HG03108 (cell line): ENCODE results near the gene SLC2A13.
"Not testable (repeated sequence)": the region's sequence is repeated elsewhere in the genome, so short reads cannot be mapped to it uniquely, and the experiment has no call there.

ENCODE experiments used
- ATAC-seq: cut with Tn5 transposase; IDR thresholded peaks from one replicate; pipeline ENCODE4 v1.9.1; 2021; ENCODE audit warnings: moderate library complexity; ENCODE audit not compliant: unreplicated experiment

Gene SLC2A13

DNA sequence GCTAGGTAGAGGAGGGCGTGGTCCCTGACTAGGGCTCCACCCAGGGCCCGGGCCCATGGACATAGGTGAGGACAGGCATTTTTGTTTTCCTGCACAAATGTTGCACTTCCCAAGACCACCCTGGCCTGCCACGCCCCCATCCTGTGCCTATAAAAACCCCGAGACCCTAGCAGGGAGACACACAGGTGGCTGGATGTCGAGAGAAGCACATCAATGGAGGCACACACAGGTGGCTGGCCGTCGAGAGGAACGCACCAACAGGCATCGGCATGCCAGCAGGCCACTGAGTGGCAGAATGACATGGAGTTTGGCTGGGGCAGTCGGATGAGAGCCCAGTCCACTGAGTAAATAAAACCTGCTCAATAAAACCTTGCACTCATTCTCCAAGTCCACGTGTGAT, 328.4 kb downstream of the SLC2A13 start:
- ATAC-seq: no peak

DNA sequence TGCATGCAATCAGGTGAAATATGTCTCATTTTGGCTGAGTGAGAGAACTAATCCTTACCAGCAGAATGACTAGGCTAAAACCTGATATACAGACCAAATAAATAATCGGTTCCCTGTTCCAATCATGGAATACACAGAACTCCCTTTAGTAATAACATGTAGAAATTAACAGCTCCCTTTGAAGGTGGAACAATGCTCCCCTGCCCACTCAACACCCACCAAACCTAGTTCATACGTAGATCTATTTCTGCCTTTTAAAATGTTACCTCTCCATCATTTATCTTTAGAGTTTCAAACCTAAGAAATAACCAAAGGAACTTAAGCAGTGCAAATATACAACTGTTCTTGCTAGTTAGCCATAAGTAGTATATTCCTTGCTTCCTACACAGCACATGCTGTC, 332.6 kb downstream of the SLC2A13 start:
- ATAC-seq: no peak

DNA sequence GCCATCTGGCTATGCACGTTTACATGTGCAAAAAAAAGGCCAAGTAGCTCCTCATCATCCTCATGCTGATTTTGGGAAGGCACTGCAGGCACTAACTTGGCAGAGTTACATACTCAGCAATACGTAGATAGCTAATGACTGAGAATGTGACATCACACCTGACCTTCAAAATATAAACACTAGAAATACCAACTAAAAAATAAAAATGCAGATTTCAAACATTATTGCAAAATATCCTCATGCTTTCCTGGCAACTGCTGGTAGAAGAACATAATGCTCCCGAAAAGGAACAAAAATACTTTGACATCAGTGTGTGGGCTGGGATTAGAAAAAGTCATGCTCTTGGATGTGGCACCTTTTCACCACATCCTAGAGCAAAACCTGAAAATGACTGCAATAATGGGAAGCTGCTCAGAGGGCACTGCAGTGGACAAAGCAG, 333.0 kb downstream of the SLC2A13 start:
- ATAC-seq: no peak

DNA sequence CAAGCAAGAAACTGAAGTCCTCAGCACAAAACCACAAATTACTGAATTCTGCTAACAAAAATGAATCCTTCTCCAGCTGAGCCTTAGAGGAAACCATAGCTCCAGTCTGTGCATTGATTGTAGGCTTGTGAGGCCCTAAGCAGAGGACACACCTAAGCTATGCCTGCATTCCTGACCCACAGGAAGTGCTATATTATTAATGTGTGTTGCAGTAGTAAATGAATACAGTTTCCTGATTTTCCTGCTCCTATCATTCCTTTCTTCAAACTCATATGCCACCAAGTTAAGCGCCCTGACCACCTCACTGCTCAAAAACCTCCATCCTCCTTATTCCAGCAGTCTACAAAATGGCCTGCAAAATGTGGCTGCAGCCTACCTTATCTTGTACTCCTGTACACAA, 334.4 kb downstream of the SLC2A13 start:
- no peak for ATAC-seq

DNA sequence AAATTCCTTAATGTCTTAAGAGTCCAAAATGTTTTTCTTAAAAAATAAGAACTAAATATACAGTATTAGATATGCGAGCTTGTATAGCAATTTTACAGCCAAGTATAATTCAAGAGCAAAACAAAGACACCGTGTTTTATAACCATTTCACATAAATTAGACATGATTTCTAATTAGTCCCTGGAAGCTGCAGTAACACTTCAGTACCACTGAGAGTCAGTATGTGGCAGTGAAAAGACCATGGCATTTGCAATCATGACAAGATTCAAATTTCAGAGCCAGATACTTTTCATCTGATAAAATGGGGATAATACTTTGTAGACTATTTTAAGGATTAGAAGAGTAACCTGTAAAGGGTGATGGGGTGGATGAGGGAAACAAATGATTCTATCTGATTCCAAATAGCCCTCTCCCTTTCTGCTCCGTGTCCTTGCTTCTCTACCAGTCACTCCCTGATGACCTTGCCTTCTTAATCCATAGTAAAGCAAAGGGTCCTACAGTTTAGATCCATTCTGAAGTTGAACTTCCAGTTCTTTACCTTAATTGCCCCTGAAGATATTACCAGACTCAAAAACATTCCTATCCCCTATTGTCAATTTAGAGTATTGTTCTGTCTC, 340.8 kb downstream of the SLC2A13 start:
- ATAC-seq: no peak

DNA sequence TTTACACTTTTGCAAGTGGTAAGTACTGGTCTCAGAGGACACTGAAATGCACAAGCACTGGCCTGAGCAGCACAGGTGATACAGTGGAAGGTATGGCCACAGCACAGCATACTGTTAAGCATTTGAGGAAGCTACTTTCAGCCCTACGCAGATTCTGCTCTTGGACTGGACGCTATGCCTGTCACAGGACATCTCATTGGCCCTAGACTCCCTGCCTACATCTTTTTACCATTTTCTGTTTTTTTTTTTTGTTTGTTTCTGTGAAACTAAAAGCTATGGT, 342.1 kb downstream of the SLC2A13 start:
- ATAC-seq: no peak

DNA sequence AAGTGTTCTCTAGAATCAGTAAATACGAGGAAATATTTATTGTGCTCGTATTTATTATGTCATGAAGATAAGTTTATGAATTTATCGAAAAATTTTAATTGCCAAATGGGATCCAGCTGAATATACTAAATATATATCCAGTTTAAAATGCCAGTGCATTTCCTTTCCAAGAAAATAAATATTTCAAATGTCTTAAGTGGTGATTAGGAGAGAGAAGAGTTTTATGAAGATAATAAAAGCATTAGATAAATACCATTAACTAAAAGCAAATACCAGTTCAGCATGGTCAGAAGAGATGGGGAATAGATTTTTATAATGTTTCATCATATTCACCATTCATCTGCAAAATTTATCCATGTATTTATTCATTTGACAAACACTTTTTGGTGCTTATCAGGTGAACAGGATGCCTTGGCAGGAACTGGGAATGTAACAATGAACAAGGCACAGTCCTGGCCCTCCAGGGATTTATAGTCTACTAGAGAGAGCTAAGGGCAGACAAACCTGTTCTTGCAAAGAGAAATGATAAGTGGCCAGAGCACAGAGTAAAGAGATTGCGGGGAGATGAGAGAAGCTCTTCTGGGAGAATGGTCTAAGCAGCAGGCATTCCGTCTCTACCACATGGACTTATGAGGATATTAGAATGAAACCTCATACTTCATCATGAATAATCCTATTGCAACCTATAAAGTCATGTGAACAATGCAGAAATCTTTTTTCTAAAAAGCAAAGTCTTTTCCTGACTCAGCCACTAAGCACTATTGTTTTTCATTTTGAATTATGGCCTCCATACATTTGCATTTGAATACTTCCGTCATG, 342.6 kb downstream of the SLC2A13 start:
- ATAC-seq: no peak

DNA sequence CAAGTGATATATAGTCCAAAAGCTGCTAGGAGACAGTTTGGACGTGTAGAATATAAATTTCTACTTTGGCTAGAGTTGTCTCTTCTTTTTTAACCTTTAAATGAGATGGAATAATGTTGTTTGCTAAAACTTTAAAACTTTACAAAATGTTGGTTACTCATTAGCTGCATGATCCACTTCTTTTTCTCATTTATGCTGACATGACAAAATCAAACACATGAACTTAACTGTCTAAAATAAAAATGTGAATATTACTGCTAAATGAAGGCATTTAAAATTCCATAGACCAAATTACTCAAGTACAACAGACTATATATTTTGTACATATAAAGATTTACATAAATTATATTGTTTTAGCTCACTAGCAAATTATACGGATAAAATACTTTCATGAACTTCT, 350.4 kb downstream of the SLC2A13 start:
- ATAC-seq: no peak

DNA sequence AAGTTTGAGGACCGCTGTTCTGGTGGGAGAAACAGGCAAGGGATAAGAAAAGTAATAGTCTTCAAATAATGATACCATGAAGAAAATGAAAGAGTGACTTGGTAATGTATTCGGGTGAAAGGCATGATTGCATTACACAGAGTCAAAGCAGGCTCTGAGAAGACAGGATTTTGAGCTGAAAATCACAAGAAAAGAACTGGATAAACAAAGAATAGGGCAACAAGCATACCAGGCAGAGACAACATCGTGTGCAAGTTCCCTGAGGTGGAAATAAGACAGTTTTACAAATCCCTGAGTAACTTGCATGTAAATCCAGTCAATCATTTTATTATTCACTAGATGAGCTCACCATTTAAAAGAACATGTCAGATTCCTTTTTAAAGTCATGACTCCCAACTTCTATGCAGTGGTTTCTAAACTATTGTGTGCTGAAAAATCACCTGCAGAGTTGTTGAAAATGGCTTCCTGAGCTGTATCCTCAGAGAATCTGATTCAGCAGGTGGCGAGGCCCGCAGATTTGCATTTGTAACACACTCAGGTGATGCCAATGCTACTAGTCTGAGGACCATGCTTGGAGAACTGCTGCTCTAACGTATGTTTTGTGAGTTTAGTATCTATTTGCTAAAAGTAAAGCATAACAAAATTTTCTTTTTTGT, 353.3 kb downstream of the SLC2A13 start:
- no peak for ATAC-seq

DNA sequence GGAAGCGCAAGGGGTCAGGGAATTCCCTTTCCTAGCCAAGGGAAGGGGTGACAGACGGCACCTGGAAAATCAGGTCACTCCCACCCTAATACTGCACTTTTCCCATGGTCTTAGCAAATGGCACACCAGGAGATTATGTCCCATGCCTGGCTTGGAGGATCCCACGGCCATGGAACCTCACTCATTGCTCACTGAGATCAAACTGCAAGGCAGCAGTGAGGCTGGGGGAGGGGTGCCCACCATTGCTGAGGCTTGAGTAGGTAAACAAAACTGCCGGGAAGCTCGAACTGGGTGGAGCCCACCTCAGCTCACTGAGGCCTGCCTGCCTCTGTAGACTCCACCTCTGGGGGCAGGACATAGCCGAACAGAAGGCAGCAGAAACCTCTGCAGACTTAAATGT, 359.7 kb downstream of the SLC2A13 start:
- ATAC-seq: not testable (repeated sequence)

DNA sequence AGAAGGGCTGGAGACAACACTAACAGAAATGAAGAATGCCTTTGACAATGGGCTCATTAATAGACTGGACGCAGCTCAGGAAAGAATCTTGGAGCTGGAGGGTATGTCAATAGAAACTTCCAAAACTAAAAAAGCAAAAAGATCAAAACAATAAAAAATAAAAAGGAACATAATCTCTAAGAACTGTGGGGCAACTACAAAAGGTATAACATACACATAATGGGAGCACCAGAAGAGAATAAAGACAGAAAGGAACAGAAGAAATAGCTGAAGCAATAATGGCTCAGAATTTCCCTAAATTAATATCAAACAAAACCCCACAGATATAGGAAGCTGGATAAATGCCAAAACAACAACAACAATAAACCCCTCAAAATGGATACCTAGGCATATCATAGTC, 362.2 kb downstream of the SLC2A13 start:
- no peak for ATAC-seq

DNA sequence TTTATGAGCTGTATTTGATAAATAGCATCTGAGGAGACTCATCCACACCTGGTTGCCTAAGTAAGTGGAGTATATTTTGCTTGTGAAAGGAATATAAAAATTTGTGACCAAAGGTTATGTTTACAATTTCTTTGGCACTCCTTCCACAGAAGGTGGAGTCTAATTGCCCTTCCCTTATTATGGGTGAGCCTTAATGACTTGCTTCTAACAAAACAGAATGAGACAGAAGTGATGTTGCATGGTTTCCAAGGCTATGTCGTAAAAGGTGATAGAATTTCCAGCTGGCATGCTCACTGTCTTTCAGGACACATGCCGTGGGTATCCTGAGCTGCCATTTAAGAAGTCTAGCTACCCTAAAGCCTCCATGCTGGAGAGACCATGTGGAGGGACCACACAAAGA, 369.5 kb downstream of the SLC2A13 start:
- ATAC-seq: no peak

DNA sequence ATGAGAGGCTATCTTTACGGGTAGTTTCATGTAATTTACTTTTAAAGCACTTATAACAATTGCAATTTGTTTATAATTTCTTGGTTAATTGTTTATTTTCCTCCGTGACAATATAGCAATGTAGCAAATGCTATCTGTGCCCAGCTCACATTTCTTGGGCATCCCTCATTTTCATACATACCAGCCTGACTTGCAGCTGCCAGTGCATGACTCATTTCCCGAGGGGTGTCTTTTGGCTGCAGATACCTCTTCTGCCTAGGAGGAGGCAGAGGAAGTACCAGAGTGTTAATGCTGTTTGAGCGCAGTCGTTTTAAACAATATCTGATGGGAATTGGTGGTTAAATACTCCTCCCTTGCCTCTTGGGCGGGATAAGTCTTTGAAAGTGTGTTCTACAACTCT, 382.1 kb downstream of the SLC2A13 start:
- no peak for ATAC-seq

DNA sequence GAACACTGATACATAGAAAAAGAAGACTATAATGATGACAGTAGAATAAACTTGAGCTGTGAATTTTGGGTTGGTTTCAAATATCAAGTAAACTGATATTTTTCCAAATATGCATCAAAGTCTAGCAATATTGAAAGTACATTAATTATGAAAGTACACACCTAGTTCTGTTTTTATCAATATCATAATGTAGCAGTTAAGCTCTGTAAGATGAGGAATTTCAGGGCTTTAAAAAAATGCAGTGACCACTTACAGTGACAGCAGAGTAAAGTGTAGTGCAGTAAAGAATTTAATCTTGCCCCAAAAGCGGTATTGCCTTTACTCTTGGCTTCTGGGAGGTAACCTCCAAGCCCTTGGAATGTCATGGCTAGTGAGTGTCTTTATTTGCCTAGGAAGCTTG, 383.4 kb downstream of the SLC2A13 start:
- no peak for ATAC-seq

DNA sequence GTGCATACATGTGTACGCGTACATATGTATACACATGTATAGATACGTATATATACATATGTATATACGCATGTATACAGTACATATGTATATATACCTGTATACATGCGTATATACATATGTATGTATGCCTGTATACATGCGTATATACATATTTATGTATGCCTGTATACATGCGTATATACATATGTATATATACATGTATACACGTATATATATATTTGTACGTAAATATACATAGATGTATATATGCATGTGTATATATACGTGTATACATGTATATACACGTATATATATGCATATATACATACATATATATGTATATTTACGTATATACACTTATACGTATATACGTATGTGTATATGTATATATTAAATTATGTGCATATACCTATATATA, 392.3 kb downstream of the SLC2A13 start:
- no peak for ATAC-seq

DNA sequence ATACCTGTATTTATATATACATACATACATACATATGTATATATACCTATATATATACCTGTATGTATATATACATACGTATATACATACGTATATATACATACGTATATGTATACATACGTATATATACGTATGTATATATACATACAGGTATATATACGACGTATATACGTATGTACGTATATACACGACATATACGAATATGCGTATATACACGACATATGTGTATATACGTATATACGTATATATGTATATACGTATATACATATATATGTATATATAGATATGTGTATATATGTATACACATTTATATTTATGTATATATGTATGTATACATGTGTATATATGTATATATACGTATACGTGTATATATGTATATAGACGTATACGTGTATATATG, 393.5 kb downstream of the SLC2A13 start:
- no peak for ATAC-seq
